KBM-7 (cell line): ENCODE results near the gene USP24.
A peak's percentile ranks its signal among the peaks of the same experiment; 100 is the strongest.

Experiments used
- DNase-seq: peaks from one replicate; pipeline ENCODE4 v3.0.0-alpha.2; 2015
- in situ Hi-C: fragments of 300-500 bp; cut with MboI; formaldehyde crosslinking; loops from 2 replicates; pipeline ENCODE4 v1.14.3; 2020; ENCODE audit warnings: low sequenced_read_pairs, low pct_unique_long_range_greater_than_20kb, mixed read lengths

The USP24 gene

GRCh38 chr1:55050283-55050682, 164.9 kb downstream of the USP24 start:
- no peak for DNase-seq
- in situ Hi-C loops = no loop called here

DNA sequence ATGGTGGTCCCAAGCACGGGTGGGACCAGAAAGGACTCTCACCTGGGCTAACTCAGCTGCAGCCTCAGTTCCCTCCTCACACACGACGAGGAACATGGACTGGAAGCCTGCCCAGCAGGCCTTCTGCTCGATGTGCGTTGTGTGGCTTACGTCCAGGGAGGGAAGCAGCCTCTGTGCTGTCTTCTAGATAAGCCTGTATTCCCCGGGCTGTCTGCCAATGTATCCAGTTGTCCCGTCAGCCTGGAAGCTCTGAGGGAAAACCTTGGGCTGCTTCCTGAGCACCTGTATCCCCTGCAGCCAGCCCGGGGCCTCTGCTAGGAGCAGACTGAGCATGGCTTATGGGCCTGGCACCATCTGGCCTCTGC, 165.3 kb downstream of the USP24 start:
- in situ Hi-C loops = no loop called here
- DNase-seq = no peak

DNA sequence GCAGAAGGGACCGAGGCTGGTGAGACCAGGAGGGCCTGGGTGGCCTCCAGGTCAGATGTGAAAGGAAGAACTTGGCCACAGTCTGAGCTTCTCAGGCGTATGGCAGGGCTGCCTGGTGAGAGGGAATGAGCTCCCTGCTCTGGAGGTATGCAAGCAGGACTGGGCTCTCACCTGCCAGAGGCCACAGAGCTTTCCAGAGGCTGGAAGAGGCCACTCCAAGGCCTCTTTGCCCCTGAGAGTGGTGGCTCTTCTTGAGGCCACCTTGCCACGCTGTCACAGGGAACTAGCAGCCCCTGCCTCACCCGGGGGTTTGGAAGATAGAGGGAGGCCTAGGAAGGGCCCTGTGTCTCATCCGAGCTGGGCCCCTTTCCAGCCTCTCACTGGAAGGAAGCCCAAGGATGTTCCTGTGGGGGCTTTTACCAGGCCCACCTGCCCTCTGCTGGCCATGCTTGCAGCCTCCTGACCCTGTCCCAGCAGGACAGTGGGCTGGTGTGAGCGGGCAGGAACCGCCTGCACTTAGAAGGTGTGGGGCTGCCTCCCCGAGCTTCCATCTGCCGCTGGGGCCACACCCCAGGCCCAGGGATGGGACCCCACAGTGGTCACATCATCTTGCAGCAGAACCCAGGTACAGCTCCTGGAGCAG, 165.8 kb downstream of the USP24 start:
- no peak for DNase-seq
- in situ Hi-C loops = no loop called here

GRCh38 chr1:55048453-55049270, 166.5 kb downstream of the USP24 start:
- in situ Hi-C loops = no loop called here

GRCh38 chr1:55047611-55048010, 167.6 kb downstream of the USP24 start:
- no peak for DNase-seq
- in situ Hi-C loops = no loop called here

More at GRCh38 chr1:55048453-55049270, 166.5 kb downstream of the USP24 start:
- no peak for DNase-seq

- DNase-seq = no peak
- in situ Hi-C loops = no loop called here
Measured at GRCh38 chr1:55046871-55047270, 168.3 kb downstream of the USP24 start.

DNA sequence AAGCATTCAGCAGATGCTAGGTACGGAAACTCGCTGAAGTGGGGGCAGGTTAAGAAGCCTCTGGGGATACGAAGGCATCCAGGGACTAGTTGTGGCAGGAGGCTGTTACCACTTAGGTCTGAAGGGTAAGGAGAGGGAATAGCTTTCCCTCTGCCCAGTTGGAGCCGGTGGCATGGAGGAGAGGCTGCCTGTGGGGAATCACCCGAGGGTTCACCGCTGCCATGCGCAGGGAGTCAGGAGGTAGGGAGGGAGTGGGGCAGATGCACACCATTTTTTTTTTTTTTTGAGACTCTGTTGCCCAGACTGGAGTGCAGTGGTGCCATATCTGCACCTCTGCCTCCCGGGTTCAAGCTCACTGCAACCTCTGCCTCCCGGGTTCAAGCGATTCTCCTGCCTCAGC, 169.7 kb downstream of the USP24 start:
- in situ Hi-C loops = no loop called here
- DNase-seq = no peak

GRCh38 chr1:55044617-55045397, 170.4 kb downstream of the USP24 start:
- no peak for DNase-seq
- in situ Hi-C loops = no loop called here

GRCh38 chr1:55043726-55044125, 171.4 kb downstream of the USP24 start:
- in situ Hi-C loops = no loop called here
- DNase-seq = no peak

GRCh38 chr1:55043011-55043410, 172.2 kb downstream of the USP24 start:
- no peak for DNase-seq
- in situ Hi-C loops = no loop called here

DNA sequence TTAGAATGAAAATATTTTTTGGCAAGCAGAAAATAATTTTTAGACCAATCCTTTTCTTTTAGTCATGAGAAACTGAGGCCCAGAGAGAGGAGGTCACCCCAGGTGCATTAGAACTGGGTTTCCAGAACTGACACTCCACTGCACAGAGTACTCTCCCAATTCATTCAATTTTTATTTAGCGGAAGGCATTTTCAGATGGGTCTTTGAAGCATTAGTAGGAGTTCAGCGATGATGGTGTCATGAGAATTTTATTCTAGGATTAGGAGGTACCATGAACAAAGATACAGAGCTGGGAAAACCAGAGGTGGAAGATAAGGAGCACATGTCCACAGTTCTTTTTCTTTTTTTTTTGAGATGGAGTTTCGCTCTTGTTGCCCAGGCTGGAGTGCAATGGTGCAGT, 173.6 kb downstream of the USP24 start:
- DNase-seq = no peak
- in situ Hi-C loops = no loop called here

GRCh38 chr1:55040933-55041494, 174.2 kb downstream of the USP24 start:
- in situ Hi-C loops = no loop called here
- DNase-seq = no peak

- DNase-seq = no peak
- in situ Hi-C loops = no loop called here
Measured at GRCh38 chr1:55040083-55040932, 174.9 kb downstream of the USP24 start.

DNA sequence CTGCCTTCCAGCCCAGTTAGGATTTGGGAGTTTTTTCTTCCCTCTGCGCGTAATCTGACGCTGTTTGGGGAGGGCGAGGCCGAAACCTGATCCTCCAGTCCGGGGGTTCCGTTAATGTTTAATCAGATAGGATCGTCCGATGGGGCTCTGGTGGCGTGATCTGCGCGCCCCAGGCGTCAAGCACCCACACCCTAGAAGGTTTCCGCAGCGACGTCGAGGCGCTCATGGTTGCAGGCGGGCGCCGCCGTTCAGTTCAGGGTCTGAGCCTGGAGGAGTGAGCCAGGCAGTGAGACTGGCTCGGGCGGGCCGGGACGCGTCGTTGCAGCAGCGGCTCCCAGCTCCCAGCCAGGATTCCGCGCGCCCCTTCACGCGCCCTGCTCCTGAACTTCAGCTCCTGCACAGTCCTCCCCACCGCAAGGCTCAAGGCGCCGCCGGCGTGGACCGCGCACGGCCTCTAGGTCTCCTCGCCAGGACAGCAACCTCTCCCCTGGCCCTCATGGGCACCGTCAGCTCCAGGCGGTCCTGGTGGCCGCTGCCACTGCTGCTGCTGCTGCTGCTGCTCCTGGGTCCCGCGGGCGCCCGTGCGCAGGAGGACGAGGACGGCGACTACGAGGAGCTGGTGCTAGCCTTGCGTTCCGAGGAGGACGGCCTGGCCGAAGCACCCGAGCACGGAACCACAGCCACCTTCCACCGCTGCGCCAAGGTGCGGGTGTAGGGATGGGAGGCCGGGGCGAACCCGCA, 175.7 kb downstream of the USP24 start, which contains the start of gene PCSK9:
Gene PCSK9, plus strand, starts transcription at position 207 of the 741 bp plus-strand sequence. Its CDS starts 290 bp downstream, at position 497.
- no peak for DNase-seq

GRCh38 chr1:55038974-55039341, 176.2 kb downstream of the USP24 start:
- no peak for DNase-seq
- in situ Hi-C loops = no loop called here

More for the DNA sequence above, 175.7 kb downstream of the USP24 start, which contains the start of gene PCSK9:
- in situ Hi-C loops = no loop called here

DNA sequence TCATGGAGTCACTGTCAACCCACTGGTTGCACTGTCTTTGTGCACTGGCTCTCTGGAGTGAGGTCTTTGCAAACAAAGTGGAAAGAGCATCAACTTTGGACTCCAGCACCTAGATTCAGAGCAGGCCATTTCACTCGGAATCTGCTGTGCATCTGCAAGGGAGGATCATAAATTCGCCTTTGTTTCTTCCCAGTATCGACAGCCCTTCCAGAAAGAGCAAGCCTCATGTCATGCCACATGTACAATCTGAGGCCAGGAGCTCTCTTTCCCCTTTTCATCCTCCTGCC, 176.7 kb downstream of the USP24 start:
- in situ Hi-C loops = no loop called here
- DNase-seq = no peak

GRCh38 chr1:55037733-55038551, 177.2 kb downstream of the USP24 start:
- in situ Hi-C loops = no loop called here
- no peak for DNase-seq

- in situ Hi-C loops = no loop called here
- peak; percentile 9 for DNase-seq
Measured at GRCh38 chr1:55035904-55036303, 179.3 kb downstream of the USP24 start.
